Fibroblast of skin of back (primary cell): ENCODE data around the gene DDX31. TPM values are rescaled to one million over a fixed set of nuclear protein-coding genes. Genes with fewer than 3 reads are reported as not detected.
"Not testable (repeated sequence)": the region's sequence is repeated elsewhere in the genome, so short reads cannot be mapped to it uniquely, and the experiment has no call there.

Experiments used
- DNase-seq: peaks from one replicate; pipeline ENCODE4 v3.0.0-alpha.2; 2013
- polyA plus RNA-seq, 2 experiments: library from polyadenylated mRNA; unstranded; fragments of 120-200 nt; gene quantifications; one replicate each; pipeline ENCODE4 v1.2.1, GENCODE V29; 2013; ENCODE audit not compliant: insufficient read length in 2 of 2

The DDX31 gene
- 10.5 TPM for polyA plus RNA-seq (2013, experiment 1 of 2; ENCODE audit: insufficient read length)
- 8.7 TPM for polyA plus RNA-seq (2013, experiment 2 of 2; ENCODE audit: insufficient read length)

DNA sequence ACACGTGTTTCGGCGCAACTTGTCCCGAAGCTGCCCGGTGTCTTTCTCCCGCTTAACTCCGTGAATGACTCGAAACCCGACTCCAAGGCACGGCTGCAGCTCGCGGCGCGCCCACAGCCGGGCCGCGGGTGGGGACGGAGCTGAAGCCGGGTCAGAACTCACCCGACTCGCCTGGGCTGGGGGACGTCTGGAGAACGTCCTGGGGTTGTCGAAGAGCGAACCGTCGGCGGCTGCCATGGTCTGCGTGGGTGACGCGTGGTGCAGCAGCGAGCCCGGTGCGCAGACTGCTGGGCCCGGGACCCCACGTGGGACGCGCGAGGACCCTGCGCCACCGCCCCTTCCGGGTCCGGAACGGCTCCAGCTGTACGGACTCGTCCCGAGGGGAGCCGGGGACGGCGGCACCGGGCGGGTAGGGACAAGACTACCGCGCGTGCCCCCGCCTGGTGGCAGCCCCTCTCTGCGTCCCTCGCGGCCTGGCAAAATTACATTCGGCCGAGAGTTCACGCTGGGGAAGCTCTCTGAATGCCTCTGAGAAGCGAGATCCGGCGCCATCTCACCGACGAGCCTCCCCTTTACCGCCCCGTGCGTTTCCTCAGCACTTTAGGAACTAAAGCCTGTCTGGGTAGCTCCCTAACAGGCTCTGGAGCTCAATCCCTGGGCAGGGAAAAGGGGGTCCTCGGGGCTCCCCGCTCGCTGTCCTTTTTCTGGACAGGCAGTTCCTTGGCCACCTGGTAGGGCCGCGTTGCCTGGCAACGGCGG lies at the start of gene DDX31:
DDX31 (minus strand) TSS at position 286 of the 759 bp plus-strand sequence; CDS start at position 237, 49 bp downstream.
- peak; percentile 80 for DNase-seq

DNA sequence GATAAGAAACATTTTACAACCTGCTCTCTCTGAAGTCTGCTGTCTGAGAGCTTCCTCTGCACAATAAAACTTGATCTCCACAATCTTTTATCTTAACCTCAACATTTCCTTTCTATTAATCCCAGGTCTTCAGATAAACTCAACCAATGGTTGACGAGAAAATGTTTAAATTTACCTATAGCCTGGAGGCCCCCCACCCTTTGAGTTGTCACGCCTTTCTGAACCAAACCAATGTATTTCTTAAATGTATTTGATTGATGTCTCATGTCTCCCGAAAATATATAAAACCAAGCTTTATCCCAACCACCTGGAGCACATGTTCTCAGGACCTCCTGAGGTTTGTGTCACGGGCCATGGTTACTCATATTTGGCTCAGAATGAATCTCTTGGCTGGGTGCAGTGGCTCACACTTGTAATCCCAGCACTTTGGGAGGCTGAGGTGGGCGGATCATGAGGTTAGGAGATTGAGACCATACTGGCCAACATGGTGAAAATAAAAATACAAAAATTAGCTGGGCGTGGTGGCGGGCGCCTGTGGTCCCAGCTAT lies 48.7 kb upstream of the DDX31 start:
- not testable (repeated sequence) for DNase-seq

DNA sequence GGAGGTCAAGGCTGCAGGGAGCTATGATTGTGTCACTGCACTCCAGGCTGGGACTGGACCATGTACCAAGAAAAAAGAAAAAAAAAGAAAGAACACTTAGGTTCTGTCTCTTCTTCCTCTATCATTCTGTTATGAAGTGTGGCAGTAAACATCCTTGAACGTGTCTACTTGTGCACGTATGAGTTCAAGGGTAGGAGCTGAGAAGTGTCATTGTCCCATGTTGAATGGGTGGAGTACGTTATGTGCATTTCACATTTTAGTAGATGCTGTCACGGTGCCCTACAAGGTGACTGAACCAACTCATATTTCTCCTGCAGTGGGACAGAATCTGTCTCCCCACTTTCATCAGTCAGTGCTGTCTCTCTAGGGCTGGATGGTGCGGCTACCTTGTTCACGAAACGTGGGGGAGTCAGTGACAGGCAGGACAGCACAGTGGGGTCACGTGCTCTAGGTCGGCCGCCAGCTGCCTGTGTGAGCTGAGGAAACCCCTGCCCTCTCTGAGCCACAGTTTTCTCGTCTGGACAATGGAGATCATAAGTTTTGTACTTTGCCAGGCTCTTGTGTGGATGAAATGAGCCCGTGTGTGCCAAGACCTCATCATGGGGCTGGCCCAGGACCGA lies 47.7 kb upstream of the DDX31 start:
- DNase-seq: no peak

- DNase-seq: no peak
Measured at GRCh38 chr9:132716007-132716406, 46.2 kb upstream of the DDX31 start.

- DNase-seq: no peak
Measured at GRCh38 chr9:132712753-132713152, 43.0 kb upstream of the DDX31 start.

- no peak for DNase-seq
Measured at GRCh38 chr9:132711846-132712245, 42.1 kb upstream of the DDX31 start.

DNA sequence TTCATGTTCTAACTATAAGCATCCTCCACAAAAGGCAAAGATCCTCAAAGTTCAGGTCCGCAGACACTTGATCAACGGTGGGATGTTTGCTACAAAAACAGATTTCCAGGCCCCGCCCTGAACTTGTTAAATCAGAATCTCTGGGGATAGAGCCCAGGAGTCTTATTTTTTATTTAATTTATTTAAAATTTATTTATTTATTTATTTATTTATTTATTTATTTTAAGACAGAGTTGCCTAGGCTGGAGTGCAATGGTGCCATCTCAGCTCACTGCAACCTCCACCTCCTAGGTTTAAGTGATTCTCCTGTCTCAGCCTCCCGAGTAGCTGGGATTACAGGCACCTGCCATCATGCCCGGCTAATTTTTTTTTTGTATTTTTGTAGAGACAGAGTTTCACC lies 41.4 kb upstream of the DDX31 start:
- DNase-seq: not testable (repeated sequence)

DNA sequence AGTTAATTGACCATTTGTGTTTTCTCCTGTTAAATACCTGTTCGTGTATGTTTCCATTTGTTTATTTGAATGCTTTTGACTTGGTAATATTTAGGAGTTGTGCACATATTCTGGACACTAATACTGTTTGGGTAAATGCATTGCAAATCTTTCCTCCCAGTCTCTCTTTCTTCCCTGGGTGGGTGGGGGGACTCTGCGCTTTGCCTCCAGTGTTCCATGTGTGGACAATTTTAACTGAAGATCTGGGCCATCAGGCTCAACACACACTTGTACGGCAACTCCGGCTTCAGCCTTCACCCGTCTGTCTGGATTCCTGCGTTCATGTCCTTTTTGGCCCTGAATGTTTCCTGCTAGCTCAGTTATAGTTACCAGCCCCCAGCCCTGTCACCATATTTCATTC lies 40.5 kb upstream of the DDX31 start:
- DNase-seq: no peak

GRCh38 chr9:132708769-132709430 lies 39.1 kb upstream of the DDX31 start:
- DNase-seq: no peak

- no peak for DNase-seq
Measured at GRCh38 chr9:132708239-132708638, 38.5 kb upstream of the DDX31 start.

GRCh38 chr9:132703336-132703735 lies 33.6 kb upstream of the DDX31 start:
- no peak for DNase-seq

DNA sequence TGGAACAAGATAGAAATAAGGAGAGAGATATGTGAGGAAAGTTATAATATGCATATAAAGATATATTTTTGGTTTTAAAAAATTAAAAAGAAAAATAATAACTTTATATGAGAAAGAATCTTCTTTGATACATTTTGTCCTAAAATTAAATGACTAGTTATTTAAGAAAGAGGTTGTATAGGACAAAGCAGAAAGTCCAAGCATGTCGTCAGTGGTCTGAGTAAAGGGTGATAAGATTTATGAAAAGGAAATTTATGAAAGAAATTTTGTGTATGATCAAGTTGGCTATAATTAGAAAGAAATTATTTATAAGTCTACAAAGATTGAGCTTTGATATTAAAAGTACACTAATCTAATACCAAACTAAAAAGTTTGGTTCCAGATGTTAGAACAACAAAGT lies 32.5 kb upstream of the DDX31 start:
- no peak for DNase-seq

- no peak for DNase-seq
Measured at GRCh38 chr9:132699956-132700355, 30.2 kb upstream of the DDX31 start.

DNA sequence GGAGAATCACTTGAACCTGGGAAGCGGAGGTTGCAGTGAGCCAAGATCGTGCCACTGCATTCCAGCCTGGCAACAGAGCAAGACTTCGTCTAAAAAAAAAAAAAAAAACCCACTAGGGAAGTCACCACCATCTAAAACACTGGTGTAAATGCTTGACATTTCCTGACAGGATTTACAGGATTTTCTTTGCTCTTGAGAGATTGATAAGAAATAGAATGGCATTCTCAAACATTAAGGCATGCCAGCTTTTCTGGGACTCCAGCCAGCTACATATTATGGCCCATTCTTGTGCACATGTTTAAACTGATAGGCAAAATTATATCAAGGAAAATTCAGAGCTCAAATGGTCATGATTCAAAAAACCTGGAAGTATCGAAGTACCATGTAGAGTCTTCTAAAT lies 29.2 kb upstream of the DDX31 start:
- peak; percentile 2 for DNase-seq

GRCh38 chr9:132697230-132697629 lies 27.4 kb upstream of the DDX31 start:
- DNase-seq: no peak

- peak; percentile 6 for DNase-seq
Measured at GRCh38 chr9:132694144-132694543, 24.4 kb upstream of the DDX31 start.

DNA sequence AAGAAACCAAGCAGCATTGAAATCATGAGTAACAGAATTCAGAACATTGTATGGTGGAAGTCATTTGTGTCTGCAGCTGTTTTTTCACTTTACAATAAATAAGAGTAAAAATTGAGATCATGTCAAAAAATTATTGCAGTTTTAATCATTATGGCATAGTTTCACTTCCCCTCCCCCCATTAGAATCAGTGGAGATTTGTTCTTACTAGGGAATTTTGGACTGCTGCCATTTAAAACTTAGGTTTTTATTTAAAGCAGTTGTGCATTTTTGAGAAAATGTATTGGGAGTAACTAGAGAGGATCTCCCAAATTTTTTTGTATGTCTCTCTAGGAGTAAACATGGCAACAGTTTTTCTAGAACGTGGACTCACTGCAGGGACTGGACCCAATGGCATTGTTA lies 20.9 kb upstream of the DDX31 start:
- peak; percentile 17 for DNase-seq

- DNase-seq: no peak
Measured at GRCh38 chr9:132683873-132684272, 14.1 kb upstream of the DDX31 start.

- DNase-seq: no peak
Measured at GRCh38 chr9:132681561-132681960, 11.8 kb upstream of the DDX31 start.

DNA sequence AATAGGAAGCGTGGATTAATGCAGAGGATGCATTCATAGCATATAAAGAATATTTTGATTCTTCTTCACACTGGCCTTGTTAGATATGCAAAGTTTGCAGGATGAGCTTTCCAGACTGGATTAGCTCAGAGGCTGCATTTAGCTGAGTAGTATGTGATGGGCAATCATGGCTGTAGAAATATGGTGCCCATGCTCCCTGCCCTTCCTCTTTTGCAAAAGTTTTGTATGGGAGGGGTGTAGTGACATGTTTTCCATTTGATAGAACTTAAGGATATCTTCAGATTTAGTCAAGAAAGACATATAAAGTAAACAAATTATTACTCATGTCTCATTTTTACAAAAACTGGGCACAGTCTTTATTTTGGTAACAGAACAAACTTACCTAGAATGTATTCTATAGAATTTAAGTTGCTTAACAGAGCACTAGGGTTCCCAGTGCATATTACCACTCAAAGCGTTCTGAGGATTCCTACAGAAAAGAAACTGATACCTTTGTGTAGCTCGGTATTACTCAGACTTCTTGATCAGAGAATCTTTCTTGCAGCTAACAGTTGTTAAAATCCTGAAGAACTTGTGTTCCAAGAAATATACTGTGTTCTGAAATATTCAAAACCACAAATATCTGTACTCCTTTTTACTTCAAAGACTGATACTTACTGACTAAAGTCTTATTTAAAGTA lies 10.3 kb upstream of the DDX31 start:
- DNase-seq: no peak

DNA sequence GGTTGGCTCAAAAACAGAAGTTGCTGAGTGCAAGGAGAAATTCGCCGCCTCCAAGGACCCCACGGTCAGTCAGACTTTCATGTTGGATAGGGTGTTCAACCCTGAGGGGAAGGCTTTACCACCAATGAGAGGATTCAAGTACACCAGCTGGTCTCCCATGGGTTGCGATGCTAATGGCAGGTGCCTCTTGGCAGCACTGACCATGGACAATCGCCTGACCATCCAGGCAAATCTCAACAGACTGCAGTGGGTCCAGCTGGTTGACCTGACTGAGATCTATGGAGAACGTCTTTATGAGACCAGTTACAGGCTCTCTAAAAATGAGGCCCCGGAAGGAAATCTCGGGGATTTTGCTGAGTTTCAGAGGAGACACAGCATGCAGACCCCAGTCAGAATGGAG lies 8.2 kb upstream of the DDX31 start:
- no peak for DNase-seq

GRCh38 chr9:132674485-132674884 lies 4.7 kb upstream of the DDX31 start:
- no peak for DNase-seq

GRCh38 chr9:132673355-132673754 lies 3.6 kb upstream of the DDX31 start:
- peak; percentile 80 for DNase-seq
